DLD1 (cell line): ENCODE measurements around the gene BSN.
"Not testable (repeated sequence)": the region's sequence is repeated elsewhere in the genome, so short reads cannot be mapped to it uniquely, and the experiment has no call there.

Source experiments
- in situ Hi-C: cut with HindIII; loops from 2 replicates; pipeline ENCODE4 v1.10.0; 2017; ENCODE audit warnings: low sequenced_read_pairs

The BSN gene

DNA sequence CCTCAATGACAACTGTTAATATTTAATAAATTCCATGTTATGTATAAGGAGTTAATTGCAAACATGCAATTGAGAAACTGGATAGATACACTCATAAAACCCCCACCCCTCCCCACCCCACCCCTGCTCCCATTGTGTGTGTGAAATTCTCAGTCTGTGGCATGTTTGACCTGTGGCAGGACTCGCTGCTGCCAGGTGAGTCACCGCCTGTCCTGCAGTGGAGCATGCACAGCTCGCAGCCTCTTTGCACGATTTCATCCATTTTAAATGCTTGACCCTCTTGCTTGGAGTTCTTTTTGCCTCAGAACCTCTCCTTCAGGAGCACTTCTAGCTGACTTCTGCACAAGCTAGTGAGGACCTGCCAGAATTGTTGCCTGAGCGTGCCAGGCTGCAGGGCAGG is 114.6 kb downstream of the BSN start:
- in situ Hi-C loops = no loop called here

DNA sequence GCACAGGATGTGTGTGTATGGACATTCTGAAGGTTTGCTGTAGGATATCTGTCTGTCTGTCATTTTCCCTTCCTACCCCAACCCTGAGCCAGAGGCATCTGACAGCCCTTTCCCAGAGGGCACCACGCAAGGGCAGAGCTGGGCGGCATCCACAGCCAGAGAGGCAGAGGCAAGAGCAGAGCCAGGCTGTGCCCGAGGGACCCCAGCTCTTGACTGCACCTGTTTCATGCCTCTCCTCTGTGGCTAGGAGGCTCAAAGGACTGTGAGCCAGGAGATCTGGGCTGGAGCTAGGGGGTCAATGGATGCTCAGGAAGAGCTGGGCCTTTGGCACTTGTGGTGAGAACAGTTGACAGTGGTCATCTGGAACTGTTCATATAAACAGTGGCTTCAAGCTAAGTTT is 115.1 kb downstream of the BSN start:
- in situ Hi-C loops = no loop called here

DNA sequence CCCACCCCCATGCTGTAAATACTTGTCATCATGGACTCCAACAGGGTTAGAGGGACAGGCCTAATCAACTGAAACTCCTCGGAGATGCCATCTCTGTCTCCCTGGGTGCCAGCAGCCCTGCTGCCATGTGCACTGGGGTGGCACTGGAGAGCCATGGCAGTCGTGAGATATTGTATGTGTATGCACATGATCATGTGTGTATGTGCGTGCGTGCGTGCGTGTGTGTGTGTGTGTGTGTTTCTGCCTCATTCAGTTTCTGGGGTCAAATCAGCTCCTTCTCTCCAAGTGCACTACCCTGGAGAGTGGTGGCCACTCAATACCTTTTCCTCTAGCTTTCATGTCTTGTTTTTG is 116.6 kb downstream of the BSN start:
- in situ Hi-C loops = no loop called here

DNA sequence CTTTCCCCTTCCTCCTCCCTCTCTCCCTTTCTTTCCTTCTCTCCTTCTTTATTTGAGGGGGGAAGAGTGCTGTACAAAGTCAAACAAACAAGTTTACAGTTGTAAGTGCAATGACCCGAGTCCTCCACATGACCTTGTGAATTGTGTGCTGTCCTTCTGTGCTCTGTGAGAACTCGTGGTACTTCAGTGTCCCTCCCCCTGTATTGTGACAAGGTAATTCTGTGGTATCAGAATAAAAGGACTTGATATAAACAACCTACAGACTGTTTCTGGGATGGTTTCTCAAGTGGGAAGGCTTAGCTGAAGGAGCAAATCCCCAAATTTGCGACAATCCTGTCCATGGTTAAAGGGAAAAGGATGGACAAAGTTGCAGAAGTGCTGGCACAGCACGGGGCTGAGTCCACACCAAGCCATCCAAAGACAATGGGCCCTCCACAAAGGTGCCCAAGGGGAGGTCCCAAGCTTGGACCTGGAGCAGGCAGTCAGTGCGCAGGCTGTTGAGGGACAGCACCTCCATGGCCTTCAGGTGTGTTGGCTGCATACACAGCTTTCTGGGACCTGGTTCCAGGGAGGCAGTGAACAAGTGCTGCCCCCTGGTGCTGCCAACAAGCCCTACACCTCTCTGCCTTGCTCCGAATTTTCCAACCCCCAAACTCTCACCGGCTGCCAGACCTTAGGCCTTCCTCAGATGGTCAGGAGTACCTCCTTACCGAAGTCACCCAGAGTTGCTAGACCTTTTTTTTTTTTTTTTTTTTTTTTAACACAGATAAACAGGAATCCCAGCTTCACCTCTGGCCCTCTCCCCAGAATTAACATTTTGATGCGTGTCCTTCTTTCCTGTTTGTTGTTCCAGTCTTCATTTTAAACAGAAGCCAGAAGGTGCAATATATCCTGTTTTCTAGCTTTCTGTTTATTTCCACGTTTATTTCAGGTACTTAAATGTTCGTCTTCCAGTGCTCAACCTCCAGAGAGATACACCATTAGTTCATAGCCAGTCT is 117.3 kb downstream of the BSN start:
- in situ Hi-C loops = no loop called here

DNA sequence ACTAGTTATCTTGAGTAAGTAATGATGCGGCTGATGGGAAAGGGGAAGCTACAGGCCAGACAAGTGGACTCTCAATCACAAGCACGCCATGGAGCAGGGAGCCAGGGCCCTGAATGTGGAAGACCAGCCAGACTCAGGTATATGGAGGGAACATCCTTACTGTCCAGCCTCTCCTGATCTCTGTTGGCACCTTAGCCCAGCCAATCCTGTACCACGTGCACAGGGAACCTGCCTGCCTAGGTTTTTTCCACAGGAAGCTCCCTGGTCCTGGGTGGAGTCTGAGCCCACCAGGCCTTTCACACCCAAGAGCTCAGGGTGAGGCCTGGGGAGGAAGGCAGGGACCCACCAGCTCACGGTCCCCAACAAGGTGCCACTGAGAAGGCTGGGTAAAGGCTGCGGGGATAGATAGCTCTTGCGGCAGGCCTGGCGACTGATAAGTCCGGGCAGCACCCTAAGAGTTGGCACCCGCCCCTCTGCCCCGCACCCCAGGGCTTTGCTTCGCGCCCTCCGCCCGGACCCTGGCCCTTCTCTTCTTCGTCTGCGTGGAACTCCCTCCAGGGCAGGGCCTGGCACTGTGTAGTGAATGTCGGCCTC is 118.9 kb downstream of the BSN start:
- in situ Hi-C loops = no loop called here

DNA sequence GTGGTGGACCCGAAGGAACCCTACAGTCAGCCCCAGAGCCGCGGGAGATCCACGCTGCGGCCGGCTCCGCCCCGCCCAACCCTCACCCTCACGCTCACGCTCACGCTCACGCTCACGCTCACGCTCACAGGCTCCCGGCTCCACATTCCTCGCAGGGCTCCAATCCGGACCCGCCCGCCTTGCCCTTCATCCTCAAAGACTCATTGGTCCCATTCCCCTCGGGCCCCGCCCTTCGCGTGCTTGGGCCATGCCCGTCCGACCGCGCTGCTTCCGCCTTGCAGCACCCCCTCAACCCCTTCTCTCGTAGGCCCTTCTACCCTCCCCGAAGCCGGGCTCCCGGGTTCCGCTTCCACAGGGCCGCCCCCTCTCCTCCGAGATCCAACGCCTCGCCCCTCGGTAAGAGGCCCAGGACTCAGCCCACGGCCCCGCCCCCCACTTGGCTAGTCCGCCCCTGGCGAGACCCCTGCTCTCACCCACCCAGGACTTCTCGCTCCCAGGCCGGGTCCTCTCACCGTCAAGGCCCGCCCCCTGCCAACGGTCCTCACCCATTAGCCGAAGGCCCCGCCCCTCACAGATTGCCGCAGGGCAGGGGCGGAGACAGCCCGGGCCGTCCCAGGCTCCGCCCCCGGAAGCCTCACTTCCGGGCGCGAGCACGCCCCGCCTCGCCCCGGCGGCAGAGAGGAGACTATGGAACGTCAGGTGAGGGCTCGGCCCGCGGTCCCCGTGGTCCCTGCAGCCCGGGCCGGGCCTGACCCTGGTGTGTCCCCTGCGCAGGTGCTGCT is 119.6 kb downstream of the BSN start, which contains the start of gene APEH:
Gene APEH (plus strand): TSS at position 637 of the 782 bp plus-strand sequence. CDS start 51 bp downstream, at position 688.
- in situ Hi-C loops = no loop called here

DNA sequence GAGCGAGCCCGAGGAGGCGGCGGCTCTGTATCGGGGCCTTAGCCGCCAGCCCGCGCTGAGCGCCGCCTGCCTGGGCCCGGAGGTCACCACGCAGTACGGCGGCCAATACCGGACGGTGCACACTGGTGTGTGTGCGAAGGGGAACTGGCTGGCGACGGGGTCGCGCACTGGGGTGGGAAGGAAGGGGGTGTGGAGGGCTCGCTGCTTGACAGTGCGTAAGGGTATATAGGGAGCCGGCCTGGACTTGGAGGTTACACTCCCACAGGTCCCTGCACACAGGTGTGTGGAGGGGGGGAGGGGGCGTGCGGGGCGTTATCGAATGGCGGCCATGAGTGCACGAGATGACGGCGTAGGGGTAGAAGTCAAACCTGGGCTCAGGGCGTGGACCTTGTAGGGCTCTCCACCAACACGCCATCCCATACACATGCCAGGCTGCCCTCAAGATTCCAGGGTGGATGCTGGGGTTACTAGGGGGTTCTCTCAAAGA is 120.3 kb downstream of the BSN start:
- in situ Hi-C loops = no loop called here

DNA sequence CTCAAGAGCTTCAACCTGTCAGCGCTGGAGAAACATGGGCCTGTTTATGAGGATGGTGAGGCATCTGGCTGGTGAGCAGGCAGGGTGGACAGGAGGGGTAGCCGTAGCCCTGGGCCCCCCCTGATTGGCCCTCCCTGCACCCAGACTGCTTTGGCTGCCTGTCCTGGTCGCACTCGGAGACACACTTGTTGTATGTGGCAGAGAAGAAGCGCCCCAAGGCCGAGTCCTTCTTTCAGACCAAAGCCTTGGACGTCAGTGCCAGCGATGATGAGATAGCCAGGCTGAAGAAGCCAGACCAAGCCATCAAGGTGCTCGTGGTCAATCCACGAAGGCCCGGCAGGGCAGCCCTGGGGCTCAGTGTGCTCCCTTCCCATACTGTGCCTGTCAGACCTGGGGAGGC is 121.6 kb downstream of the BSN start:
- in situ Hi-C loops = no loop called here

DNA sequence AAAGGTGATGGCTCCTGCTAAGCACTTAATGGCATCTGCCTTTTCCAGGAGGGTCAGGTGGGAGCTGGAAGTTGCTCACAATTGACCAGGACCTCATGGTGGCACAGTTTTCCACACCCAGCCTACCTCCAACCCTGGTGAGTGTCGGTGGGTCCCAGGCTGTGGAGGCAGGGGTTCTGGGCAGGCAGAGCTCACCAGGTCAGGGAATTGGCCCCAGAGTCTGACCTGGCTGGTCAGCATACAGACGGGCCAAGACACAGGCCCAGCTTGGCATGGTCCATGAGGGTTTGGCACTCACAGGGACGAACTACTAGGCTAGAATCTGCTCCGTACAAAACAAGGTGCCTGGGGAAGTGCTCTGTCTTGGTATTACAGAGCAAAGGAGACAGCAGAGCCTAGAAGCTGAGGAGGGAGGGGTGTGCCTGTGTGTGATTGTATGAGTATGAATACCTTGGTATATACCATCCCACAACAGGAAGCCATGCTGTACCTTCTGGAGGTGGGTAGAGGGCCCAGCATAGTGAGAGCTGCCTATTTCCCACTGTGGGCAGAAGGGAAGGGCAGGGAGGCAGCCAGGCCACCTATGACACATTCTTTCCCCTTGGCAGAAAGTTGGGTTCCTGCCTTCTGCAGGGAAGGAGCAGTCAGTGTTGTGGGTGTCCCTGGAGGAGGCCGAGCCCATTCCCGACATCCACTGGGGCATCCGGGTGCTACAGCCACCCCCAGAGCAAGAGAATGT is 126.4 kb downstream of the BSN start:
- in situ Hi-C loops = no loop called here

DNA sequence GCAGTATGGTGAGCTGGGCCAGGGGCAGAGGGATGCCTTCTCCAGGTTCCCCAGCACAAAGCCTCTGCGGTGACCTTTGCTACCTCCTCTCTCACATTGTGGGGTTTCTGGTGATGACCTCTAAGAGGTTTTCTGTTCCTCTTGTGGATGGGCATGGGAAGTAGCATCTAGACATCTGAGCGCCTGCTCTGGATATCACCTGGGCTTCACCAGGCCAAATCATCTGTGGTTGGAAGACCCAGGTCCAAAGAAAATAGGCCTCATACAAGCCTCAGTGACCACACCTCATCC is 126.9 kb downstream of the BSN start:
- in situ Hi-C loops = no loop called here

DNA sequence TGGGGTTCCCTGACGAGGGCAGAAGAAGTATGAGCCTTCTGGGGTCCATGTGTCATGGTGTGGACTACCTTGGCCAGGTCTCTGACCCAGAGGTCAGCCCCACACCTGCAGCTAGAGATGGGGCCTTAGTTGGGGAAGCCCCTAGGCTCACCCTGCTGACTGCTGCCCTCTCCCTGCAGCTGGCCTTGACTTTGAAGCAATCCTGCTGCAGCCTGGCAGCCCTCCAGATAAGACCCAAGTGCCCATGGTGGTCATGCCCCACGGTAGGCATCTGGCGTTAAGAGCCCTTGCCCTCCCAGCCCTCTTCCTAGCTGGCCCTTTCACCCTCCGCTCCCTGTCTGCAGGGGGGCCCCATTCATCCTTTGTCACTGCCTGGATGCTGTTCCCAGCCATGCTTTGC is 127.3 kb downstream of the BSN start:
- in situ Hi-C loops = no loop called here

DNA sequence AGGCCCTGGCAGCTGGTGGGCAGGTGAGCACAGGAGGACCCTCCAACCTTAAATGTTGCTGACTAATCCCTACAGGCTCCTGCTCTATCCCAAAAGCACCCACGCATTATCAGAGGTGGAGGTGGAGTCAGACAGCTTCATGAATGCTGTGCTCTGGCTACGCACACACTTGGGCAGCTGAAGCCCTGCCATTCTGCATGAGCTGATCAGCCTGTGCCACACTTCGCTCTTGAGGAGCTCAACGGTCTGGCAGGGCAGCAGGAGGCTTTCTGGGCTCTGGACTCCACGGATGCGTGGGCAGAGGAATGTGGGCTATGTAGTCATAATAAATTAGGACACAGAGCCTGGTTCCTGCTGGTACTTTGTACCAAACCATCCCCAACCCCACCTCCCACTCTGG is 128.9 kb downstream of the BSN start:
- in situ Hi-C loops = no loop called here

DNA sequence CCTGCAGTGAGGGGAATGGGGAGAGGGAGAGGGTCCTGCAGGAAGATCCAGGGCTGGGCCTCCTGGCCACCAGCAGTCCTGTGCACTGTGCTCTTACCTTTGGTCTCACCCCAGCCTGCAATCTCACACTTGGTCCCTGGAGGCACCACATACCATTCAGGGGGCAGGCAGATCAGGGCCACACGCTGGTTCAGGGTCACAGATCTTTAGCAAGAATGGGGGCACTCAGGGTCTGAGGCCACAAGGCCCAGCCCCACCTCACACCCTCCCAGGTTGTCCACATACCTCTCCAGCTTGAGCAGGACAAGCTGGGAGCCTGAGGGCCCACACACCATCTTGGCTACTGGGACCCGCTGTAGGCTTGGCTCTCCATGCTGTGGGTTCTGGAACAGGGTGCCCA is 130.2 kb downstream of the BSN start:
- in situ Hi-C loops = not testable (repeated sequence)

DNA sequence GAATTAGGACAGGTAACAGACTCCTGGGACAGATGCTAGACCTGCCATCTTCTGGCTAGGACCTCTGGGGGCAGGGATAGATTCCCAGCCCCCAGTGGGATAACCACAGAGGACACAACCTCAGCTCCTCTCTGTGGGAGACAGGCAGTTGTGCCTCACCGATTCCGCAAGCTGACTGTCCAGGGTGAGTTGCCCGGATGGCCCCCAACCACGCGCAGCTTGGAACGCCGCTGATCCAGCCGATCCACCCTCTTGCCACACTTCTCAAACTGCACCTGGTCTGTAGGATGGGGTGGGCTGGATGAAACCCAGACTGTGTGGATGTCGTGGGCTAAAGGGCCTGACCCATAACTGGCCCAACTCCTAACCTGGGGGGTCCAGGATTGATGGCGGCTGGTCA is 130.8 kb downstream of the BSN start:
- in situ Hi-C loops = not testable (repeated sequence)

DNA sequence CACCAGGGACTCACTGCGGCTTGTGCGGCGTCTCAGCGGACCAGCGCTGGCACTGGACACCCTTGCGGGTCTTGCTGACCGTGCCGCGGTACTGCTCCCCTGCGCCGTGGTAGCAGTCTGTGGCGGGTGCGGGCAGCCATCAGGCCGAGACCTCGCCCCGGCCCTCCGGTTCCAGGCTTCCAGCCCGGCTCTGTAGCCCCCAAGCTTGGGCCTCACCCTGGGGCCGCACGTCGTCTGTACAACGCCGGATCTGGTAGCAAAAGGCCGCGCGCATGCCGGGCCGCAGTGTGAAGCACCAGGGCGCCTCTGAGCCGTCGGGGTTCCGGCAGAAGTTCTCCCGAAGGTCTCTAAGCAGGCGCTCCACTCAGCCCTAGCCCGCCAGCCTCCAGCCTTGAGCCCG is 131.6 kb downstream of the BSN start:
- in situ Hi-C loops = not testable (repeated sequence)

DNA sequence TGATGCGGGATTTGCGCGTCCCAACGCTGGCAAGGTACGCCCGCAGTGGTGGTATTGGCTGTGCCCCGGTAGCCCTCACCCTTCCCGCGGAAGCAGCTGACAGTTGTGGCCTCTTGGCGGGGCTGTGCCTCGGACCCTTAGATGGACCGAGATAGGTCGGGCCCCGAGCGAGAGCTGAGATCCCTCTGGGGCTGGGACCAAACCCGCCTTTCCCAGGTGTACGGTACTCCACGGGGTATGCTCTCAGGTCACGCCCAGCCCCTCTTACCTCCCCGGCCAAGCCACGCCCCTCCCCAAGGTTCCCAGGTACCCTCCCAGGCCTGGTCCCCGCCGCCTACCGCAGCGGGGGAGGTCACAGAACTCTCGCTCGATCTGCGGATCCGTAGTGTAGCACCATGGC is 132.1 kb downstream of the BSN start:
- in situ Hi-C loops = not testable (repeated sequence)

DNA sequence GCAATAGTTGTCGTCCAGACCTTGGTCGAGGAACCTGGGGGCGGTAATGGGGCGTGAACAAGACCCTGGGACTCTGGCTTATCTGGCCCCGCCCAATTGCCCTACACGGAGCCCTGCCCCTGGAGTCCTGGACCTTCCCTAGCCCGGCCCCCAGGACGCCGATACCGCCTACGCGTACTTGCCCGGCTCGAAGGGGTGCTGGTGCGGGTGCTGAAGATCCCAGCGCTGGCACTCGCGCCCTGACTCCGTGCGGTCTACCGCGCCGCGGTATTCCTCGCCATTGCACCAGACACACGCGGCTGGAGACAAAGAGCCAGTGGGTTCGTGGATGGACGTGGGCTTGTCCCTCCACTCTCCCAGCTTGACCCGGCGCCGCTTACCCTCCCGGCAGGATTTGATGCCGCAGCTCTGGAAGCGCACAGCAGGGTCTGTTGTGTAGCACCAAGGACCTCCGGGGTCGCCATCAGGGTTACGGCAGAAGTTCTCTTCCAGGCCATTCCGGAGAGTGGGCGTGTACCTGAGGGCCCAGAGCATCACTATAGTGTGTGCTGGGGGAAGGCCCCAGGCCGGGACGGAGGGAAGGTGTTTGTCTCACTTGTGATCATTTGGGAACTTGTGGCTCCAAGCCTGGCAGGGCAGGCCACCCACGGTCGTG is 132.6 kb downstream of the BSN start:
- in situ Hi-C loops = not testable (repeated sequence)

DNA sequence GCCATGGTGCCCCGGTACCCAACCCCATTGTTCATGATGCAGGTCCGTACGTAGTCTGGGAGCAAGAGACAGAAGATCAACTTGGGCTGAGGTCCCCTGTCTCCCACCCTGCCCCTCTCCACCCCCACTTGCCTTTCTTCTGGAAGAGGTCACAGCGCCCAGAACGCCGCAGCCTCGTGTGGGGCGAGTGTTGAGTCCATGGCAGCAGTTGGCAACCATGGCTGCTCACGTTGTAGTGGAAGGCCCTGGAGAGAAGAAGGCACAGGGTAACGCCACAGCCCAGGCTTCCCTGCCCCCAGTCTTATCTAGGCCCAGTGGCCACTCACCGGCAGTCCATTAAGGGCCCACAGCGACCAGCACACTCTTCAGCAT is 133.1 kb downstream of the BSN start:
- in situ Hi-C loops = not testable (repeated sequence)

DNA sequence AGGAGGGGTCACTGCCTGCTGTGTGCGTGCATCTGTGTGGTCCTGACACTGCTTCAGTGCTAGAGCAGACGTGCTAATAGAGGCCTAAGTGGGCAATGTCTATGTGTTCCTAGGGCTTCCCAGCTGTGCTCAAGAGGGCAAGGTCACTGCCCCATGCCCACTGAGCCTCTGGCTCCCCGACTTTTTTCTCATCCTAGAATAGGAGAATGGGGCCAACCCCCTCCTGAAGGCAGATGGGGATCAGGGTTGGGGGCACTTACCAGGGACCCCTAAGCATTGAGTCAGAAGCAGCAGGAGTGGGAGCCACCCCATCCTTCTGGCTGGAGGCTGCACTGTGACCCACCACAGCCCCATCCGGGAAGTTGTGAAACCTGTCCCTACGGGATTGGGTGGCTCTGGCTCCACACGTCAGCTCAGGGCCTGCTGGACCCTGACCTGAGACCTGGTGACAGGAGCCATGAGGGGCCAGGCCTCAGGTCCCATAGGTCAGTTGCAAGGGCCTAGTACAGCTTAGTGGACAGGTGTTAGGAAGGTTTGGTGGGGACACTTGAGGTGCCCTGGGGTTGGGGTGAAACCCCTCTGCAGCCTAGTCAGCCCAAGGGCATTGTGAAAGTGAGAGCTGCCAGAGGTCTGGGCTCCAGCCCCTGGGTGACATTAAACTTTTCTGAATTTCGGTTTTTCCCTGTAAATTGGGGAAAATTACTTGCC is 134.2 kb downstream of the BSN start:
- in situ Hi-C loops = not testable (repeated sequence)
